ENCODE results near the gene USP3.
"Not testable (repeated sequence)": the region's sequence is repeated elsewhere in the genome, so short reads cannot be mapped to it uniquely, and the experiment has no call there.

The USP3 gene

DNA sequence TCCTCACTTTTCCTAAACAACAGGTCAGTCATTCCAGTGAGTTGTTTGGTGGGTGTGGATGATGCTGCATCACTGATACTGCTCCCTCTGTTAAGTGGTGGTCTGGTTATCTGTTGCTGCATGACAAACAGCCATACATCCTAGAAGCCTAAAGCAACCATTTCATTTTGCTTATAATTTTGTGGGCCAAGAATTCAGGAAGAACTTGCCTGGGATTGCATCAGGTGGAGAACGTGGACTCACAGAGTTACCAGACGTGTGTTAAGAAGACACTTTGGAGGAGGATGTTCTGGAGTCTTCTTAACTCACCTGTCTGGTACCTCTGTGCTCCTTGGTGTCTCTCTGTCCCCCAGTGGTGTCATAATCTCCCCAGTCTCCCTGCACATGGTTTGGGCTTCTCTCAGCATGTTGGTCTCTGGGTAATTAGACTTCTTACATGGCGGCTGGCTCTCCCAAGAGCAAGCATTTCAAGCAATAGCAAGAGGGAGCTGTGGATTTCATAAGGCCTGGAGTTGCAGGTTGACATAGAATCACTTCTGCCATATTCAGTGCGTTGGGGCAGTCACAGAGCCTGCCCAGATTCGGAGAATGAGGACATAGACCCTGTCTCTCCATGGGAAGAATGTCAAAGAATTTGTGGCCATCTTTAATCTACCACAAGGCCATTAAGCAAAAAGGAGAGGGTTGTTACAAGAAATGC is 20.1 kb downstream of the USP3 start:
- Mint-ChIP-seq H3K27me3 (no peaks in the 10 kb centered on the region), H3K4me1 (ENCODE audit: low read depth) (peaks cover 92% of the 10 kb centered on the region), H3K36me3 (ENCODE audit: low read depth) (peaks cover 20% of the 10 kb centered on the region), H3K4me3 (no peak overlapping the region), H3K9me3 (no peaks in the 10 kb centered on the region), H3K27ac (peak overlapping the region; percentile 7)
- no peak for DNase-seq

DNA sequence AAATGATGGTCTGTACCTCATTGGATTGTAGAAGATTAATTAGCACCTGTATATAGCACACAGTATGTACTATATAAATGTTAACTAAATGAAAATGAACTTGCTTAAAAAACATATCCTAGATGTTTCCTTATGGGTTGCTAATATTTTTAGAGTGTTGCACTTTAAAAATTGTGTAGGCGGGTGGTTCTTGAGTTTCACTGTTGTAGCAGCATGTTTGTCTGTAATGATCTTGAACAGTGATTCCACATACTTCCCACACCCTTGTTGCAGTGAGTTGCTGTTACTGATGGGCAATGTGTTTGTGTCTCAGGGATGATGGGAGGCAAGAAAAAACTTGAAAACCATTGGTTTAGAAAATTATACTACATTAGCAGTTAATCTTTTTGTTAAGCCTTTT is 22.0 kb downstream of the USP3 start:
- Mint-ChIP-seq H3K36me3 (ENCODE audit: low read depth) (peaks cover 21% of the 10 kb centered on the region), H3K4me3 (no peak overlapping the region), H3K27ac (peak overlapping the region; percentile 62), H3K4me1 (ENCODE audit: low read depth) (peaks cover 95% of the 10 kb centered on the region), H3K9me3 (no peaks in the 10 kb centered on the region), H3K27me3 (no peaks in the 10 kb centered on the region)
- no peak for DNase-seq

DNA sequence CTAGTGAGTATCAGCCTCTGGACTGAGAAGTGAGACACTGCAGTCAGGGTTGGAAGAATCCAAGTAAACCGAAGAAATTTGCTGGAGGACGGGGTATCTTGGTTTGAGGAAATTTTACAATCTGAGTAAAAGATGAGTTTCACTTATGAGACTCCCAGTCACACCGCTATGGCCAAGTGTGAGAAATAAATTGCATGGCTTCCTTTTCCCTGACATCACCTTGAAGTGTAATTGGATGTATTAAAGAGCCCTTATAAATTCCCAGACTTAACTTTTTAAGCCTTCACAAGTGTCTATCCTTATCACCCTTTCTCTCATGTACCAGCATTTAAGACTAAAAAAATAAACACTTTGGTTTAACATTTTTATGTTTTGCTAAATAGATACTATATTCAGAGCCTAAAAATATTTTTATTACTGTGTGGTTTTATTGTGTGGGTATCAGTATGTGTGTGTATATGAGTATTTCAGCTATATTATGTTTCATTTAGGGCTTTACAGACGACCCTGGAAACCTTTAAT is 23.8 kb downstream of the USP3 start:
- Mint-ChIP-seq H3K27me3 (no peaks in the 10 kb centered on the region), H3K4me3 (no peak overlapping the region), H3K36me3 (ENCODE audit: low read depth) (peaks cover 26% of the 10 kb centered on the region), H3K4me1 (ENCODE audit: low read depth) (peaks cover 95% of the 10 kb centered on the region), H3K9me3 (no peaks in the 10 kb centered on the region), H3K27ac (peak overlapping the region; percentile 56)
- DNase-seq: no peak

DNA sequence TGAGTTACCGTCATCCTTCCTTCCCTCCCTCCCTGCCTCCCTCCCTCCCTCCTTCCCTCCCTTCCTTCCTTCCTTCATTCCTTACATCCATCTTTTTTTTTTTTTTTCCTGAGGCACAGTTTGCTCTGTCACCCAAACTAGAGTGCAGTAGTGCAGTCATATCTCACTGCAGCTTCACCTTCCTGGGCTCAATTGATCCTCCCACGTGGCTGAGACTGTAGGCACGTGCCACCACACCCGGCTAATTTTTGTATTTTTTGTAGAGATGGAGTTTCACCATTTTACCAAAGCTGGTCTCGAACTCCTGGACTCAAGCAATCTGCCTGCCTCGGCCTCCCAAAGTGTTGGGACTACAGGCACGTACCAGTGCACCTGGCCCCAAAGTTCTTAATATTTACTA is 25.8 kb downstream of the USP3 start:
- Mint-ChIP-seq H3K36me3 (ENCODE audit: low read depth) (peaks cover 38% of the 10 kb centered on the region), H3K27ac (peak overlapping the region; percentile 79), H3K4me1 (ENCODE audit: low read depth) (peaks cover 91% of the 10 kb centered on the region), H3K27me3 (no peaks in the 10 kb centered on the region), H3K9me3 (no peaks in the 10 kb centered on the region), H3K4me3 (peak overlapping the region; percentile 8)
- no peak for DNase-seq

DNA sequence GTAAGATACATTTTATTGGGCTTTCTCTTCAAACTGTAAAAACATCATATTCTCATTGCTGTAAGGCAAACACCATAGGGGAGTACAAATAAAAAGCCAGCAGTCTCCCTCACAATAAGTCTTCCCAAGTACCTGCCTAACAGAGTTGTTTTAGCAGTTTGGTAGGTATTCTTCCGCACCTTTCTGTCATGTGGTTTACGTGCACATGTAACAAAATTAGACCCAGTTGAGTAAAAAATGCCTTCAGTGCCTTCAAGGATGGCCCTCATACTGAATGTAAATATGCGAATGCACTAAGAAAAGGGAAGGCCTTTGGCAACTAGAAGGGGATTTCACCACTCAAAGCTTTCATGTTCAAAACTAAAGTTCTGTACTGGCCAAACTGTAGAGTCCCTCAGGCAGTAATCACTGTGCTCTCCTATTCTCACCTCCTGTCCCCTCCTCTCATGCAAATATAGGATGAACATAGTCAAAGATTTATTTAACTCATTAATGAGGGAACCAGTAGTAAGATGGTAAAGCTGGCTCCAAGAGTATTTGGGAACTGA is 26.4 kb downstream of the USP3 start:
- Mint-ChIP-seq H3K27ac (peak overlapping the region; percentile 79), H3K27me3 (no peaks in the 10 kb centered on the region), H3K4me1 (ENCODE audit: low read depth) (peaks cover 93% of the 10 kb centered on the region), H3K4me3 (peak overlapping the region; percentile 7), H3K36me3 (ENCODE audit: low read depth) (peaks cover 42% of the 10 kb centered on the region), H3K9me3 (no peaks in the 10 kb centered on the region)
- DNase-seq: no peak

DNA sequence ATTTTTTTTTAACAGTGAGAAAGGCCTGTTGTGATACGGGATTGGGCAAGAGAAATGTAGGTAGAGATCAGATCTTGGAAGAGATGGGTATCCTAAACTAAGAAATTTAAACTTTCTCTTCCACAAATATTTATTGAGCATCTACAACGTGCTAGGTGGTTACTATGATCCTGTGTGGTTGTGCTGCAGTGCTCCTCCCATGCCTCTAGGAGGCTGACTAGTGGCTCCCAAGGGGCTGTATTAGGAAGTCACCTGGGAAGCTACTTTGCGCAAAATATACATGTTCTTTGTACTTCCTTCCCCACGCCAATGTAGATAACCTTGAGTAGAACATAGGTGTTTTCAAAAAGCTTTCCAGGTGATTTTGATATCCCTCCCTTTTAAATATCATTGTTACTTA is 27.2 kb downstream of the USP3 start:
- no peak for DNase-seq

DNA sequence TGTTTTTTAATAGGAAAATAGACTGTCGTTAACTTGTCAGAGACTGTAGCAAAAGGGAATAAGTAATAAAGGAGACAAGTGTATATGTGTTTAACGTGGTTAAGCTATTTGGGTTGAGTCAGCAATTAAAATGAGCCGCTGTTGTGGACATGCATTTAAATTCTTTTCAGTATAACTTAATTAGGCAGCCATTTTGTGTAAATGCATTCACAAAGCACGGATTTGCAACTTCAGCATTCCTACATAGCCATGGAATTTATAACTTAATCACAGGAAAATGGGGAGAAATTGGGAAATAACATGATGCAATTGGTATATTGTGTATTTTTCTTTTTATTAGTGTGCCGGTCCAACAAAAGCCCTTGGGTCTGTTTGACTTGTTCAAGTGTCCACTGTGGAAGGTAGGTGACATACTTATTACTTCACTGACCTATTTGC is 27.9 kb downstream of the USP3 start:
- no peak overlapping the region for H3K27ac Mint-ChIP-seq

More for the DNA sequence above, 27.2 kb downstream of the USP3 start:
- Mint-ChIP-seq H3K27ac (peak overlapping the region; percentile 79), H3K27me3 (no peaks in the 10 kb centered on the region), H3K4me1 (ENCODE audit: low read depth) (peaks cover 91% of the 10 kb centered on the region), H3K36me3 (ENCODE audit: low read depth) (peaks cover 46% of the 10 kb centered on the region), H3K4me3 (no peak overlapping the region), H3K9me3 (no peaks in the 10 kb centered on the region)

DNA sequence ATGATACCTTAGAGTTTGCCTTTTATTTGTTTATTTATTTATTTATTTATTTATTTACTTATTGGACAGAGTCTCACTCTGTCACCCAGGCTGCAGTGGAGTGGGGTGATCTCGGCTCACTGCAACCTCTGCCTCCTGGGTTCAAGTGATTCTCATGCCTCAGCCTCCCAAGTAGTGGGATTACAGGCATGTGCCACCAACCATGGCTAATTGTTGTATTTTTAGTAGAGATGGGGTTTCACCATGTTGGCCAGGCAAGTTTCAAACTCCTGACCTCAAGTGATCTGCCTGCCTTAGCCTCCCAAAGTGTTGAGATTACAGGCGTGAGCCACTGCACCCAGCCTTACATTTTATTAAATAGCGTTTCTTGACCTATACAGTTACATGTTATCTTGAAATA is 30.5 kb downstream of the USP3 start:
- Mint-ChIP-seq H3K4me1 (ENCODE audit: low read depth) (peaks cover 75% of the 10 kb centered on the region), H3K36me3 (ENCODE audit: low read depth) (peaks cover 57% of the 10 kb centered on the region)
- not testable (repeated sequence) for H3K27ac Mint-ChIP-seq, H3K9me3 Mint-ChIP-seq, H3K27me3 Mint-ChIP-seq, DNase-seq, H3K4me3 Mint-ChIP-seq

More for the DNA sequence above, 27.9 kb downstream of the USP3 start:
- Mint-ChIP-seq H3K4me3 (no peak overlapping the region), H3K36me3 (ENCODE audit: low read depth) (peaks cover 47% of the 10 kb centered on the region), H3K9me3 (no peaks in the 10 kb centered on the region), H3K4me1 (ENCODE audit: low read depth) (peaks cover 84% of the 10 kb centered on the region), H3K27me3 (no peaks in the 10 kb centered on the region)
- DNase-seq: no peak

DNA sequence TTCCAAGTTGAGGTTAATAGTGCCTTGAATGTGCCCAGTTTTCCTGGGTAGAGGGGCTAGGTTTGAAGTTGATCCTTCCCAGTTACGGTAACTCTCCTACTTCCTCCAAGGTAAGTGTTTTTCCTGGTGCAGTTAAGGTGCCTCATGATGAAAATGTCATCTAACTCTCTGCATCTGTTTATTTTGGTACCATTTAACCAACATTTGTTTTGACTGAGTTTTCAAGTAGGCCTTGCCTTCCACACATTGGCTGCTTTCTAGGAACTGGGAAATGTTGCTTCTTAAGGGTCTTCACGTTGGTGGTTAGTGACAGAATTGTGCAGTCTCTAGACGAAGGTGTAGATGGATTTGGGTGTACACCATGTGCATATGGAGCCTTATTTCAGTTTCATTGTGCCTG is 31.3 kb downstream of the USP3 start:
- peaks cover 75% of the 10 kb centered on the region for H3K4me1 Mint-ChIP-seq (ENCODE audit: low read depth)
- no peak for DNase-seq
- no peaks in the 10 kb centered on the region for H3K27me3 Mint-ChIP-seq
- no peaks in the 10 kb centered on the region for H3K9me3 Mint-ChIP-seq
- H3K27ac Mint-ChIP-seq: peak overlapping the region; percentile 19
- peaks cover 65% of the 10 kb centered on the region for H3K36me3 Mint-ChIP-seq (ENCODE audit: low read depth)
- H3K4me3 Mint-ChIP-seq: no peak overlapping the region

DNA sequence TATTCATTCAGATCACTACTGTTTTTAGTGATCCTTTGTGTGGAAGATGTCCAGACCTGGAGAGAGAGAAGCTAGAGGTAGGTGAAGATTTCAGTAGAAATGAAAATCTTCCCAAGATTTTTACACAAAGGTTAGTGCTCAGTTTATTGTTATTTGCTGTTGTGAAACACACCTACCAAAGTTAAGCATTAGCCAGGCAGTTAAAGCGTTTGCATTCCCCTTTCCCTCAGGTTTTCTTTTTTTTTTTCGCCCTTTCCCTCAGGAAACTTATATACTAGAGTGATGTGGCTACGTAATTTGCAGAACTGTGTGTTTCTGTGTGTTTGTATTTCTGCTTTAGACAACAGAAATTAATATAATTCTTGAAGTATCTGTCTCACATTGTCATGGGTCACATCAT is 34.5 kb downstream of the USP3 start:
- Mint-ChIP-seq H3K27ac (peak overlapping the region; percentile 26), H3K4me3 (no peak overlapping the region), H3K9me3 (no peaks in the 10 kb centered on the region), H3K4me1 (ENCODE audit: low read depth) (peaks cover 69% of the 10 kb centered on the region), H3K27me3 (no peaks in the 10 kb centered on the region), H3K36me3 (ENCODE audit: low read depth) (peaks cover 78% of the 10 kb centered on the region)
- DNase-seq: no peak

DNA sequence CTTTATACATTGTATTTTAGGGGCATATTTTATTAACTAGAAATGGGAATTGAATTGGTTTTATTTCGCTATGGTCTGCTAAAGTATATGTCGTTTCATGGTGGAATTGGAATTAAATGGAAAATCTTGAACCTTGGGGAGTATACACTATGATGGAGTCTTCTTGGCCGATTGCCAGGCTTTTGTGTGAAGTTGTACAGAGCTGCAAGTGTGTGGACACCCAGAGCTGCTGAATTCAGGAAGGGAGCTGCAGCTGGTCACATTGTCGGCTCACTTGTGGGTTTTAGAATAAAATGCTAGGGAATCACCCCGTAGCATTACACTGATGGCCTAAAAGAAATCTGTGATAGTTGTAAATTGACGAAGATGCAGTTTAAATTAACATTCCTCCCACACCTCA is 35.1 kb downstream of the USP3 start:
- Mint-ChIP-seq H3K36me3 (ENCODE audit: low read depth) (peaks cover 75% of the 10 kb centered on the region), H3K9me3 (no peaks in the 10 kb centered on the region), H3K4me3 (no peak overlapping the region), H3K27me3 (no peaks in the 10 kb centered on the region), H3K27ac (peak overlapping the region; percentile 32), H3K4me1 (ENCODE audit: low read depth) (peaks cover 68% of the 10 kb centered on the region)
- no peak for DNase-seq

DNA sequence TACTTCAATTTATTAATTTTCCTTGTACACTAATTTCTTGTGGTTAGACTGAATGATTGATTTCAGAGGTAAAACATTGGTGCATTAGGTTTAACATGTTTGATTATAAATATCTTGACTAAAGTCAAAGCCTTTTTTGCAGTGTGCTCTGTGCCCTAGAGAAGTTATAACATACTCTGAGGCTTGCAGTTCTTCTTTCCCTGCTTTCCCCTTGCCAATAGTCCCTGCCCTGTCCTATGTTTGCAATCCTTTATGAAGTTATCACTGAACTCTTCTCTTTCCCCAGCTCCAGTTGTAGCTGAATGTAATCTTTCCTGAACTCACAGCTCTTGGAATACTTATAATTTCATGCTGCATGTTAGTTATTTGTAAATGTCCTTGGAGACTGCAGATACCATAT is 35.6 kb downstream of the USP3 start:
- H3K36me3 Mint-ChIP-seq (ENCODE audit: low read depth): peaks cover 78% of the 10 kb centered on the region
- no peaks in the 10 kb centered on the region for H3K27me3 Mint-ChIP-seq
- no peak overlapping the region for H3K27ac Mint-ChIP-seq
- no peaks in the 10 kb centered on the region for H3K9me3 Mint-ChIP-seq
- H3K4me3 Mint-ChIP-seq: no peak overlapping the region
- no peak for DNase-seq
- H3K4me1 Mint-ChIP-seq (ENCODE audit: low read depth): peaks cover 70% of the 10 kb centered on the region

DNA sequence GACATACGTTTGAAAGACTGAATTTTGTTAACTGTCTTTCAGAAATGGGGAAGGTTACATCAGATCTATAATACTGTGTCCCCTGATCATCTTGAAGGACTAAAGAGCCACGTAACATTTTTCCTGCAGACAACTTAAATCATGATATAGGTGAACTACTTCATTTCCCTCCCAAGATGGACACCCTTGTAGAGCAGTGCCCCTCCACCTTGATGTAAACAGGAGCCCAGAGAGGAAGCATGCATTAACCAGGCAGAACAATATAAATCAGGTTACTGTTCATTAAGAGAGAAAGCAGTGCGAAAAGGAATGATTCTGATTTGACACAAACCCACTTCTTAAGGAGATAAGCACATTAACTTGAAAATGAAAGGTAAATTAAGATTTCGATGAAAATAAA is 36.1 kb downstream of the USP3 start:
- H3K4me3 Mint-ChIP-seq: no peak overlapping the region
- peaks cover 66% of the 10 kb centered on the region for H3K4me1 Mint-ChIP-seq (ENCODE audit: low read depth)
- no peaks in the 10 kb centered on the region for H3K9me3 Mint-ChIP-seq
- no peak overlapping the region for H3K27ac Mint-ChIP-seq
- no peaks in the 10 kb centered on the region for H3K27me3 Mint-ChIP-seq
- DNase-seq: no peak
- peaks cover 77% of the 10 kb centered on the region for H3K36me3 Mint-ChIP-seq (ENCODE audit: low read depth)

DNA sequence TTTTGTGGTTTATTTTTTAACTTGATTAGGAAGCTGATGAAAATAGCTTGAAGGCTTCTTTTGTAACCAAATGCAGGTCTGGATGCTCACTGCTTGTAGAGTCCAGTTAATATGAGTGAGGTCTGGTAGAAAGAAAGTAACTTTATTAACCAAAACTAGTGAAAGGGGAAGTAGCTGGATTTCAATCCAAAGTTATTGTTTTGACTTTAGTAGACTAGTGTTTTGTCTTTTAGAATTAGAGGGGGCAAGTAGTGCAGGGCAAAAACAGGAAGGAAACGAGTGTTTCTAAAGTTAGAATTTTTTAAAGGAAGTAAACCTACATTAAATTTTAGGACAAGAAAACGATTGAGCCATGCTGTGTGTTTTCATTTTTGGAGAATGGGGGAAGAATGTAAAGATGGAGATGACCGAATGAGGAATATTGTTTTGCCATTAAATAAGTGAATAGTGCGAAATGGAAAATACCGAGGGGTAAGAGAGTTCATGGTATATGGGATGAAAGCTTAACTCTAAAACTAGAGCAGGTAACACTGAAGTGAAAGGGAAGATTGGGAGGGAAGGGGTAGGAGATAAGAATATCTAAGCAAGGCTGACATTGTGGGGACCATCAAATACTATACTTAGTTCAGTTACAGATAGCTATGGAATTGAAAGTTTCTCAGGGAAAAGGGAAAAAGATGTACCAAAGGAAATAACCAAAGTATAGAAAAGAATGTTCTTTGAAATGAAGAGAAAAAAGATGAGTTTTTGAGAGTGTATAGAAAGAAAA is 40.0 kb downstream of the USP3 start:
- no peak overlapping the region for H3K4me3 Mint-ChIP-seq
- H3K27ac Mint-ChIP-seq: peak overlapping the region; percentile 76
- peaks cover 56% of the 10 kb centered on the region for H3K4me1 Mint-ChIP-seq (ENCODE audit: low read depth)

DNA sequence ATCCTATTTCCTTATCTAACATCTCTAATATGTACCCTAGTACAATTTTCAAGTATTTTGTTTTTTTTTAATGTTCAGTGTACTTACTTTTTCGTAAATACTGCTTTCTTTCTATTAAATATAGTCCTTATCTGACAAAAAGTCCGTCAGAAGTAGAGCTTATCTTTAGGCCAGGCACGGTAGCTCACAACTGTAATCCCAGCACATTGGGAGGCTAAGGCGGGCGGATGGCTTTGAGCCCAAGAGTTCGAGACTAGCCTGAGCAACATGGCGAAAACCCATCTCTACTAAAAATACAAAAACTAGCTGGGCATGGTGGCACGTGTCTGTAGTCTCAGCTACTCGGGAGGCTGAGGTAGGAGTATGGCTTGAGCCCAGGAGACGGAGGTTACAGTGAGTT is 41.1 kb downstream of the USP3 start:
- H3K4me3 Mint-ChIP-seq: no peak overlapping the region
- peaks cover 51% of the 10 kb centered on the region for H3K4me1 Mint-ChIP-seq (ENCODE audit: low read depth)
- H3K9me3 Mint-ChIP-seq: no peaks in the 10 kb centered on the region
- no peaks in the 10 kb centered on the region for H3K27me3 Mint-ChIP-seq
- H3K36me3 Mint-ChIP-seq (ENCODE audit: low read depth): peaks cover 56% of the 10 kb centered on the region
- peak overlapping the region; percentile 57 for H3K27ac Mint-ChIP-seq
- no peak for DNase-seq

More for the DNA sequence above, 40.0 kb downstream of the USP3 start:
- H3K27me3 Mint-ChIP-seq: no peaks in the 10 kb centered on the region
- H3K9me3 Mint-ChIP-seq: no peaks in the 10 kb centered on the region
- peaks cover 59% of the 10 kb centered on the region for H3K36me3 Mint-ChIP-seq (ENCODE audit: low read depth)
- no peak for DNase-seq
